ENCODE data around the gene TAOK2. TPM values are rescaled to one million over a fixed set of nuclear protein-coding genes. Genes with fewer than 3 reads are reported as not detected.

The TAOK2 gene
- total RNA-seq, 1 donor from 2014 or later = 40.1 TPM

- H3K27me3 ChIP-seq (ENCODE audit: control insufficient read depth, insufficient read depth, low read length) = no peaks in the 10 kb centered on the region
- H3K4me3 ChIP-seq (ENCODE audit: low read depth, low read length) = peak overlapping the region; percentile 96
- DNase-seq (ENCODE audit: low read depth) = no peak
- peaks cover 2% of the 10 kb centered on the region for H3K36me3 ChIP-seq (ENCODE audit: control insufficient read depth, insufficient read depth, low read length)
- TF ChIP-seq CTCF (IDR thresholded peaks at IDR 0.05; ENCODE audit: insufficient read depth, low read length, poor library complexity, severe bottlenecking) = no peak
Measured at GRCh38 chr16:29996766-29997250, 23.1 kb downstream of the TAOK2 start.

GRCh38 chr16:29999605-30000004 is 25.9 kb downstream of the TAOK2 start:
- Histone ChIP-seq H3K4me3 (ENCODE audit: low read depth, low read length) (no peak overlapping the region), H3K27me3 (ENCODE audit: control insufficient read depth, insufficient read depth, low read length) (no peaks in the 10 kb centered on the region), H3K36me3 (ENCODE audit: control insufficient read depth, insufficient read depth, low read length) (peaks cover 1% of the 10 kb centered on the region)
- no peak for TF ChIP-seq CTCF (IDR thresholded peaks at IDR 0.05; ENCODE audit: insufficient read depth, low read length, poor library complexity, severe bottlenecking)
- DNase-seq (ENCODE audit: low read depth) = no peak

GRCh38 chr16:30000735-30001631 is 27.3 kb downstream of the TAOK2 start:
- DNase-seq (ENCODE audit: low read depth) = no peak
- TF ChIP-seq CTCF (IDR thresholded peaks at IDR 0.05; ENCODE audit: insufficient read depth, low read length, poor library complexity, severe bottlenecking) = peak; percentile 18
- H3K4me3 ChIP-seq (ENCODE audit: low read depth, low read length) = no peak overlapping the region
- no peaks in the 10 kb centered on the region for H3K27me3 ChIP-seq (ENCODE audit: control insufficient read depth, insufficient read depth, low read length)
- H3K36me3 ChIP-seq (ENCODE audit: control insufficient read depth, insufficient read depth, low read length) = peaks cover 1% of the 10 kb centered on the region

- no peak for DNase-seq (ENCODE audit: low read depth)
- no peaks in the 10 kb centered on the region for H3K27me3 ChIP-seq (ENCODE audit: control insufficient read depth, insufficient read depth, low read length)
- H3K4me3 ChIP-seq (ENCODE audit: low read depth, low read length) = no peak overlapping the region
- TF ChIP-seq CTCF (IDR thresholded peaks at IDR 0.05; ENCODE audit: insufficient read depth, low read length, poor library complexity, severe bottlenecking) = no peak
- H3K36me3 ChIP-seq (ENCODE audit: control insufficient read depth, insufficient read depth, low read length) = peaks cover 1% of the 10 kb centered on the region
Measured at GRCh38 chr16:30002614-30003346, 29.1 kb downstream of the TAOK2 start.

- H3K4me3 ChIP-seq (ENCODE audit: low read depth, low read length) = no peak overlapping the region
- TF ChIP-seq CTCF (IDR thresholded peaks at IDR 0.05; ENCODE audit: insufficient read depth, low read length, poor library complexity, severe bottlenecking) = no peak
- H3K27me3 ChIP-seq (ENCODE audit: control insufficient read depth, insufficient read depth, low read length) = no peaks in the 10 kb centered on the region
- H3K36me3 ChIP-seq (ENCODE audit: control insufficient read depth, insufficient read depth, low read length) = peaks cover 1% of the 10 kb centered on the region
- no peak for DNase-seq (ENCODE audit: low read depth)
Measured at GRCh38 chr16:30003670-30004423, 30.2 kb downstream of the TAOK2 start.
